Activated T-cell treated with anti-CD3 and anti-CD28 coated beads, Interleukin-2, amount 50 U/mL, for 72 hours (primary cell): ENCODE data around the gene HBEGF. TPM values are rescaled to one million over a fixed set of nuclear protein-coding genes. Genes with fewer than 3 reads are reported as not detected.
A peak's percentile ranks its signal among the peaks of the same experiment; 100 is the strongest.

ENCODE experiments used
- ATAC-seq, 2 donors: fragments of 150-1000 bp; cut with Tn5 transposase; replicated peaks in 1 of 2; 2 replicates each; pipeline ENCODE4 v1.10.0; 2021; ENCODE audit warnings: moderate library complexity in 2 of 2, mild to moderate bottlenecking in 1 of 2
- DNase-seq, 2 donors: peaks; one replicate each; pipeline ENCODE4 v3.0.0; 2021 to 2022; ENCODE audit warnings: mixed read lengths in 1 of 2
- H3K27ac Mint-ChIP-seq: one replicate; pipeline ENCODE4 v1.8.0; 2022; ENCODE audit warnings: mild to moderate bottlenecking, moderate library complexity, mixed read lengths
- H3K27me3 Mint-ChIP-seq: one replicate; pipeline ENCODE4 v1.8.0; 2022; ENCODE audit warnings: low read depth, mixed read lengths
- H3K36me3 Mint-ChIP-seq, 2 donors: one replicate each; pipeline ENCODE4 v1.8.0; 2022; ENCODE audit warnings: mixed read lengths in 2 of 2, mild to moderate bottlenecking in 1 of 2; ENCODE audit not compliant: insufficient read depth in 2 of 2
- H3K4me1 Mint-ChIP-seq: one replicate; pipeline ENCODE4 v1.8.0; 2022; ENCODE audit warnings: low read depth, mixed read lengths
- H3K4me3 Mint-ChIP-seq, 2 donors: one replicate each; pipeline ENCODE4 v1.8.0; 2022; ENCODE audit warnings: mild to moderate bottlenecking in 2 of 2, mixed read lengths in 2 of 2, moderate library complexity in 2 of 2
- H3K9me3 Mint-ChIP-seq, 2 donors: one replicate each; pipeline ENCODE4 v1.8.0; 2022; ENCODE audit warnings: mixed read lengths in 2 of 2
- total RNA-seq, 2 donors: library from RNA; stranded (reverse); gene quantifications; one replicate each; pipeline ENCODE4 v1.2.3, GENCODE V29; 2022

HBEGF gene
- total RNA-seq, 2 donors from 2014 or later = 9.6 to 13.6 TPM

GRCh38 chr5:140322751-140323731, 23.4 kb downstream of the HBEGF start:
- Mint-ChIP-seq H3K4me1 (peaks cover 10% of the 10 kb centered on the region), H3K4me3 (no peak overlapping the region), H3K27ac (no peak overlapping the region), H3K36me3 (no peaks in the 10 kb centered on the region), H3K9me3 (no peaks in the 10 kb centered on the region), H3K27me3 (no peaks in the 10 kb centered on the region)
- ATAC-seq = no peak
- DNase-seq = no peak

GRCh38 chr5:140321796-140322195, 24.6 kb downstream of the HBEGF start:
- DNase-seq (no peak), ATAC-seq (no peak)
- Mint-ChIP-seq H3K27ac (no peak overlapping the region), H3K4me1 (peaks cover 10% of the 10 kb centered on the region), H3K27me3 (no peaks in the 10 kb centered on the region), H3K9me3 (no peaks in the 10 kb centered on the region), H3K36me3 (no peaks in the 10 kb centered on the region), H3K4me3 (no peak overlapping the region)

- ATAC-seq (no peak), DNase-seq (no peak)
- no peaks in the 10 kb centered on the region for H3K36me3 Mint-ChIP-seq
- H3K4me3 Mint-ChIP-seq = no peak overlapping the region
- no peaks in the 10 kb centered on the region for H3K27me3 Mint-ChIP-seq
- H3K4me1 Mint-ChIP-seq = peaks cover 8% of the 10 kb centered on the region
- H3K9me3 Mint-ChIP-seq = no peaks in the 10 kb centered on the region
- H3K27ac Mint-ChIP-seq = no peak overlapping the region
Observed at GRCh38 chr5:140319833-140320232, 26.6 kb downstream of the HBEGF start.

GRCh38 chr5:140318792-140319191, 27.6 kb downstream of the HBEGF start:
- no peak for ATAC-seq
- H3K27ac Mint-ChIP-seq = no peak overlapping the region
- no peak overlapping the region for H3K4me3 Mint-ChIP-seq
- no peak for DNase-seq
- no peaks in the 10 kb centered on the region for H3K36me3 Mint-ChIP-seq
- H3K27me3 Mint-ChIP-seq = no peaks in the 10 kb centered on the region
- no peaks in the 10 kb centered on the region for H3K4me1 Mint-ChIP-seq
- no peaks in the 10 kb centered on the region for H3K9me3 Mint-ChIP-seq

- H3K27me3 Mint-ChIP-seq = no peaks in the 10 kb centered on the region
- H3K9me3 Mint-ChIP-seq = no peaks in the 10 kb centered on the region
- no peaks in the 10 kb centered on the region for H3K36me3 Mint-ChIP-seq
- ATAC-seq (no peak), DNase-seq (no peak)
- no peaks in the 10 kb centered on the region for H3K4me1 Mint-ChIP-seq
- H3K27ac Mint-ChIP-seq = no peak overlapping the region
- no peak overlapping the region for H3K4me3 Mint-ChIP-seq
Observed at GRCh38 chr5:140317859-140318258, 28.5 kb downstream of the HBEGF start.

GRCh38 chr5:140312791-140313189, 33.6 kb downstream of the HBEGF start:
- H3K36me3 Mint-ChIP-seq = no peaks in the 10 kb centered on the region
- H3K9me3 Mint-ChIP-seq = no peaks in the 10 kb centered on the region
- H3K27me3 Mint-ChIP-seq = no peaks in the 10 kb centered on the region
- H3K4me3 Mint-ChIP-seq = no peak overlapping the region
- no peak overlapping the region for H3K27ac Mint-ChIP-seq
- ATAC-seq (no peak), DNase-seq (no peak)
- H3K4me1 Mint-ChIP-seq = no peaks in the 10 kb centered on the region

- Mint-ChIP-seq H3K27ac (no peak overlapping the region), H3K27me3 (no peaks in the 10 kb centered on the region), H3K9me3 (no peaks in the 10 kb centered on the region), H3K4me1 (no peaks in the 10 kb centered on the region), H3K4me3 (no peak overlapping the region), H3K36me3 (no peaks in the 10 kb centered on the region)
- DNase-seq (no peak), ATAC-seq (no peak)
Observed at GRCh38 chr5:140312067-140312790, 34.2 kb downstream of the HBEGF start.

- no peak overlapping the region for H3K27ac Mint-ChIP-seq
- H3K4me3 Mint-ChIP-seq = no peak overlapping the region
- no peak for ATAC-seq
- no peak for DNase-seq
- H3K36me3 Mint-ChIP-seq = no peaks in the 10 kb centered on the region
- H3K9me3 Mint-ChIP-seq = no peaks in the 10 kb centered on the region
- H3K27me3 Mint-ChIP-seq = no peaks in the 10 kb centered on the region
- H3K4me1 Mint-ChIP-seq = no peaks in the 10 kb centered on the region
Observed at GRCh38 chr5:140311011-140311467, 35.4 kb downstream of the HBEGF start.

- Mint-ChIP-seq H3K4me3 (no peak overlapping the region), H3K9me3 (no peaks in the 10 kb centered on the region), H3K27me3 (no peaks in the 10 kb centered on the region), H3K4me1 (no peaks in the 10 kb centered on the region), H3K36me3 (no peaks in the 10 kb centered on the region), H3K27ac (no peak overlapping the region)
- DNase-seq (no peak), ATAC-seq (no peak)
Observed at GRCh38 chr5:140310434-140310833, 36.0 kb downstream of the HBEGF start.

- Mint-ChIP-seq H3K9me3 (no peaks in the 10 kb centered on the region), H3K4me3 (no peak overlapping the region), H3K27me3 (no peaks in the 10 kb centered on the region), H3K27ac (no peak overlapping the region), H3K36me3 (no peaks in the 10 kb centered on the region), H3K4me1 (no peaks in the 10 kb centered on the region)
- DNase-seq = no peak
- no peak for ATAC-seq
Observed at GRCh38 chr5:140309706-140310249, 36.6 kb downstream of the HBEGF start.

- H3K27ac Mint-ChIP-seq = no peak overlapping the region
- DNase-seq (no peak), ATAC-seq (no peak)
- H3K36me3 Mint-ChIP-seq = no peaks in the 10 kb centered on the region
- H3K9me3 Mint-ChIP-seq = no peaks in the 10 kb centered on the region
- H3K27me3 Mint-ChIP-seq = no peaks in the 10 kb centered on the region
- H3K4me1 Mint-ChIP-seq = peaks cover 26% of the 10 kb centered on the region
- H3K4me3 Mint-ChIP-seq = no peak overlapping the region
Observed at GRCh38 chr5:140305471-140305870, 40.9 kb downstream of the HBEGF start.

- Mint-ChIP-seq H3K27me3 (no peaks in the 10 kb centered on the region), H3K36me3 (peaks cover 2 to 6% of the 10 kb centered on the region in 2 donors), H3K27ac (no peak overlapping the region), H3K9me3 (no peaks in the 10 kb centered on the region), H3K4me3 (peak overlapping the region; percentile 36 to 70), H3K4me1 (peaks cover 34% of the 10 kb centered on the region)
- ATAC-seq (no peak), DNase-seq (peak in 1 of 2 donors; percentile 11)
Observed at GRCh38 chr5:140303966-140304365, 42.4 kb downstream of the HBEGF start.
